GM12874 (cell line): ENCODE results near the gene ADAMTS20.
A peak's percentile ranks its signal among the peaks of the same experiment; 100 is the strongest.

Experiments used
- CTCF ChIP-seq: IDR thresholded peaks from 2 replicates; pipeline ENCODE4 v1.5.1; 2011; ENCODE audit warnings: low read depth, mild to moderate bottlenecking, control low read depth, low read length, moderate library complexity; ENCODE audit not compliant: insufficient read depth

ADAMTS20 gene

GRCh38 chr12:43338848-43339526 is 213.0 kb downstream of the ADAMTS20 start:
- TF ChIP-seq CTCF: peak; percentile 45

- no peak for TF ChIP-seq CTCF
These were observed 214.2 kb downstream of the ADAMTS20 start for GRCh38 chr12:43337571-43338444.

DNA sequence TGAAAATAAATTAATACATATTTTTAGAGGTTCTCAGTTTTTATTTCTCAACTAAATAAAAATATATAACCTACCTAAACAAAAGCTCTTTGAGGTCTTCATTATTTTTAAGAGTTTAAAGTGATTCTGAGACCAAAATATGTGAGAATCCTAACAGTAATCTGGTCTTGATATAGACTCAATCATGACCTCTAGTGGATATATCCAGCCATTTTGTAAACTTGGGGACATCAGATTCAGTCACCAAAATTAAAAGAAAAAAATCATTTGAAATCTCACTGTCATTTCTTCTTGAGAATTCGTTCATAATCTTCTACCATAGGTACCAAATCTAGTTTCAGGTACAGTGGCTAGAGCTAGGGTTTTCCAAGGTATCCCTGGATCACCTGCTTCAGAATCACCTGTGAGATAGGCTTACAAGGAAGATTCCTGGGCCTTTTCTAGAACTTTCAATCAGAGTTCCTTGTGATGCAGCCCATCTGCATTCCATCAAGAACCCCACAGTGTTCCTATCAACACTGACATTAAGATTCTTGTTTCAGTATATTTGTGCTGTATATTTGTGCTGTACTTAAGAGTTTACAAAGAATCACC is 214.9 kb downstream of the ADAMTS20 start:
- peak; percentile 23; the same call in 1 of the 2 replicates for TF ChIP-seq CTCF

GRCh38 chr12:43333644-43334043 is 218.4 kb downstream of the ADAMTS20 start:
- no peak for TF ChIP-seq CTCF

GRCh38 chr12:43332977-43333640 is 218.9 kb downstream of the ADAMTS20 start:
- TF ChIP-seq CTCF: no peak

GRCh38 chr12:43331935-43332334 is 220.1 kb downstream of the ADAMTS20 start:
- no peak for TF ChIP-seq CTCF

DNA sequence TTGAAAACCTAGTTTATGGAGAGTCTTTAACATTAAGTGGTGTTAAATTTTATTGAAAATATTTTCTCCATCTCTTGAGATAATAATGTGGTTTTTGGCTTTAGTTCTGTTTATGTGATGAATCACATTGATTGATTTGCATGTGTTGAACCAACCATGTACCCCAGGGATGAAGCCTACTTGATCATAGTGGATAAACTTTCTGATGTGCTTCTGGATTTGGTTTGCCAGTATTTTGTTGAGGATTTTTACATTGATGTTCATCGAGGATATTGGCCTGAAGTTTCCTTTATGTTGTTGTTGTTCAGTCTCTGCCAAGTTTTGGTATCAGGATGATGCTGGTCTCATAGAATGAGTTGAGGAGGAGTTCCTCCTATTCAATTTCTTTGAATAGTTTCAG is 222.6 kb downstream of the ADAMTS20 start:
- no peak for TF ChIP-seq CTCF
